Keratinocyte (primary cell): ENCODE data around the gene BTBD16. TPM values are rescaled to one million over a fixed set of nuclear protein-coding genes. Genes with fewer than 3 reads are reported as not detected.

ENCODE experiments used
- DNase-seq: peaks from one replicate; pipeline ENCODE4 v3.0.0-alpha.2; 2011; ENCODE audit warnings: low read depth, missing footprints, low spot score
- FAIRE-seq: peaks from 2 replicates; lab custom pipeline; 2011; peaks lifted over from hg19 to GRCh38; lab: Jason Lieb, UNC
- H2AFZ ChIP-seq: 2 replicates; pipeline ENCODE4 v1.6.0; 2012; ENCODE audit warnings: low read length, control low read depth, inconsistent platforms; ENCODE audit not compliant: control insufficient read depth
- H3K27ac ChIP-seq: 2 replicates; pipeline ENCODE4 v1.5.1; 2011; ENCODE audit warnings: low read length; ENCODE audit not compliant: control insufficient read depth, insufficient read depth
- H3K27me3 ChIP-seq: 3 replicates; pipeline ENCODE4 v1.6.0; 2011; ENCODE audit warnings: low read length; ENCODE audit not compliant: control insufficient read depth, insufficient read depth; ENCODE audit errors: extremely low read depth
- H3K36me3 ChIP-seq, 2 experiments: 2 replicates in 1 of 2; 3 replicates in 1 of 2; pipeline ENCODE4 v1.5.1; 2011; ENCODE audit warnings: low read length in 2 of 2, mild to moderate bottlenecking in 1 of 2; ENCODE audit not compliant: control insufficient read depth in 2 of 2, insufficient read depth in 2 of 2; ENCODE audit errors: extremely low read depth in 1 of 2
- H3K4me1 ChIP-seq: 3 replicates; pipeline ENCODE4 v1.5.1; 2011; ENCODE audit warnings: low read length; ENCODE audit not compliant: control insufficient read depth, insufficient read depth; ENCODE audit errors: extremely low read depth
- H3K4me2 ChIP-seq: 3 replicates; pipeline ENCODE4 v1.6.0; 2011; ENCODE audit warnings: low read depth, low read length; ENCODE audit not compliant: control insufficient read depth, insufficient read depth; ENCODE audit errors: extremely low read depth
- H3K4me3 ChIP-seq, 3 experiments: fragments of 200-600 bp in 1 of 3; sonication (generic) in 1 of 3; 2 replicates in 2 of 3; 3 replicates in 1 of 3; pipeline ENCODE4 v1.5.1; 2011 to 2016; ENCODE audit warnings: low read length in 3 of 3, mild to moderate bottlenecking in 3 of 3, control low read depth in 2 of 3, inconsistent platforms in 1 of 3, low read depth in 1 of 3, mixed read lengths in 1 of 3, mixed run types in 1 of 3, moderate library complexity in 1 of 3; ENCODE audit not compliant: control insufficient read depth in 2 of 3, insufficient read depth in 2 of 3; ENCODE audit errors: extremely low read depth in 1 of 3
- H3K79me2 ChIP-seq: 2 replicates; pipeline ENCODE4 v1.6.0; 2012; ENCODE audit warnings: low read length; ENCODE audit not compliant: control insufficient read depth, insufficient read depth
- H3K9ac ChIP-seq: 3 replicates; pipeline ENCODE4 v1.6.0; 2011; ENCODE audit warnings: low read length; ENCODE audit not compliant: control insufficient read depth, insufficient read depth; ENCODE audit errors: extremely low read depth
- H3K9me1 ChIP-seq: 3 replicates; pipeline ENCODE4 v1.6.0; 2011; ENCODE audit warnings: low read length; ENCODE audit not compliant: control insufficient read depth, insufficient read depth; ENCODE audit errors: extremely low read depth
- H3K9me3 ChIP-seq: 2 replicates; pipeline ENCODE4 v1.5.1; 2012; ENCODE audit warnings: low read depth, low read length; ENCODE audit not compliant: control insufficient read depth
- H4K20me1 ChIP-seq: 3 replicates; pipeline ENCODE4 v1.6.0; 2011; ENCODE audit warnings: low read length; ENCODE audit not compliant: control insufficient read depth, insufficient read depth; ENCODE audit errors: extremely low read depth
- EZH2 ChIP-seq: IDR thresholded peaks from one replicate; pipeline ENCODE4 v1.6.1; 2012; ENCODE audit warnings: inconsistent platforms, mild to moderate bottlenecking, low read length, moderate library complexity
- dilution Hi-C: fragments of 300-500 bp; cut with MboI; formaldehyde crosslinking; loops from one replicate; pipeline ENCODE4 v1.7.0; 2020; ENCODE audit warnings: low sequenced_read_pairs; ENCODE audit not compliant: extremely low pct_ligation_motif_present
- polyA plus RNA-seq, 5 experiments: library from polyadenylated mRNA; depleted of rRNA in 3 of 5; stranded (reverse) in 3 of 5; stranded (forward) in 1 of 5; unstranded in 1 of 5; fragments of >200 nt; gene quantifications; 1 replicate in 1 of 5; 2 replicates in 3 of 5; 3 replicates in 1 of 5; pipeline versions ENCODE4 v1.2.1 to v1.2.3, GENCODE V29; 2011 to 2012; ENCODE audit warnings: missing spikeins in 2 of 5, low read depth in 1 of 5, low replicate concordance in 1 of 5
- TF ChIP-seq, protein P1 (sequence below), 3 experiments: IDR thresholded peaks in 1 of 3; conservative IDR thresholded peaks in 1 of 3; optimal IDR thresholded peaks in 1 of 3; 2 replicates in 2 of 3; 3 replicates in 1 of 3; pipeline versions ENCODE3 to v1.5.1; 2011; ENCODE audit warnings: low read length in 3 of 3, mild to moderate bottlenecking in 3 of 3, moderate library complexity in 2 of 3, control low read depth in 1 of 3, inconsistent platforms in 1 of 3; ENCODE audit not compliant: insufficient read depth in 2 of 3; ENCODE audit errors: extremely low read depth in 1 of 3

The BTBD16 gene
- polyA plus RNA-seq, 1 donor (not counting 4 experiments of a cell fraction or from before 2014, with no cell fraction given): 4.9 TPM

DNA sequence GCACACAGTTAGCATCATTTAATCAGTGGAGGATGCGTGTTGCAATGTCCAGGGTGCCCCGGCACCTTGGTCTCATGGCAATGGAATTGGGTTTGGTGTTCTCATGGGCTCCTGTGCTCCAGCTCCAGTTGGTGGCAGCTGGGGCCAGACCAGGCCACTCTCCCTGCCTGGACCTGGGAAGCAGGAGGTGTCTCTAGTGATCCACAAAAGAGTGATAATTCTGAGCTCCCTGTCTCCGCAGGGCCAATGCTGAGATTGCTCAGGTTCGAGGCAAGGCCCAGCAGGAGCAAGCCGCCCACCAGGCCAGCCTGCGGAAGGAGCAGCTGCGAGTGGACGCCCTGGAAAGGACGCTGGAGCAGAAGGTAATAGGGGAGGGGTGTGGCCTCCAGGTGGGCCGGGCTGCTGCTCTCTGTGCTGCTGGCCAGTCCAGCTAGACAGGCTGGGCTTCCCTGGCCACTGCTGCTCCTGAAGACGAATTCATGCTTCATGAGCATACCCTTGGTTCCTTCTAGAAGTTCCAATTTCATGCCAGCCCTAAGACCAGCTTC is 21.7 kb upstream of the BTBD16 start:
- Histone ChIP-seq H3K36me3 (peaks cover 0 to 30% of the 10 kb centered on the region in 2 experiments), H2AFZ (no peak overlapping the region), H3K4me1 (no peaks in the 10 kb centered on the region), H3K9me1 (no peaks in the 10 kb centered on the region), H3K27me3 (no peaks in the 10 kb centered on the region), H3K4me2 (no peak overlapping the region), H3K27ac (no peak overlapping the region), H4K20me1 (no peaks in the 10 kb centered on the region), H3K4me3 (no peak overlapping the region), H3K9ac (no peak overlapping the region), H3K79me2 (no peaks in the 10 kb centered on the region), H3K9me3 (no peaks in the 10 kb centered on the region)
- dilution Hi-C loops: no loop called here
- FAIRE-seq (no peak), DNase-seq (no peak)
- TF ChIP-seq, protein P1, sequence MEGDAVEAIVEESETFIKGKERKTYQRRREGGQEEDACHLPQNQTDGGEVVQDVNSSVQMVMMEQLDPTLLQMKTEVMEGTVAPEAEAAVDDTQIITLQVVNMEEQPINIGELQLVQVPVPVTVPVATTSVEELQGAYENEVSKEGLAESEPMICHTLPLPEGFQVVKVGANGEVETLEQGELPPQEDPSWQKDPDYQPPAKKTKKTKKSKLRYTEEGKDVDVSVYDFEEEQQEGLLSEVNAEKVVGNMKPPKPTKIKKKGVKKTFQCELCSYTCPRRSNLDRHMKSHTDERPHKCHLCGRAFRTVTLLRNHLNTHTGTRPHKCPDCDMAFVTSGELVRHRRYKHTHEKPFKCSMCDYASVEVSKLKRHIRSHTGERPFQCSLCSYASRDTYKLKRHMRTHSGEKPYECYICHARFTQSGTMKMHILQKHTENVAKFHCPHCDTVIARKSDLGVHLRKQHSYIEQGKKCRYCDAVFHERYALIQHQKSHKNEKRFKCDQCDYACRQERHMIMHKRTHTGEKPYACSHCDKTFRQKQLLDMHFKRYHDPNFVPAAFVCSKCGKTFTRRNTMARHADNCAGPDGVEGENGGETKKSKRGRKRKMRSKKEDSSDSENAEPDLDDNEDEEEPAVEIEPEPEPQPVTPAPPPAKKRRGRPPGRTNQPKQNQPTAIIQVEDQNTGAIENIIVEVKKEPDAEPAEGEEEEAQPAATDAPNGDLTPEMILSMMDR (optimal IDR thresholded peaks at IDR 0.05 in 1 of 3, IDR thresholded peaks at IDR 0.05 in 1 of 3, conservative IDR thresholded peaks at IDR 0.05 in 1 of 3; ENCODE audit: extremely low read depth in 1 of 3, insufficient read depth in 2 of 3, low read length in 3 of 3): no peak
- TF ChIP-seq EZH2: no peak

DNA sequence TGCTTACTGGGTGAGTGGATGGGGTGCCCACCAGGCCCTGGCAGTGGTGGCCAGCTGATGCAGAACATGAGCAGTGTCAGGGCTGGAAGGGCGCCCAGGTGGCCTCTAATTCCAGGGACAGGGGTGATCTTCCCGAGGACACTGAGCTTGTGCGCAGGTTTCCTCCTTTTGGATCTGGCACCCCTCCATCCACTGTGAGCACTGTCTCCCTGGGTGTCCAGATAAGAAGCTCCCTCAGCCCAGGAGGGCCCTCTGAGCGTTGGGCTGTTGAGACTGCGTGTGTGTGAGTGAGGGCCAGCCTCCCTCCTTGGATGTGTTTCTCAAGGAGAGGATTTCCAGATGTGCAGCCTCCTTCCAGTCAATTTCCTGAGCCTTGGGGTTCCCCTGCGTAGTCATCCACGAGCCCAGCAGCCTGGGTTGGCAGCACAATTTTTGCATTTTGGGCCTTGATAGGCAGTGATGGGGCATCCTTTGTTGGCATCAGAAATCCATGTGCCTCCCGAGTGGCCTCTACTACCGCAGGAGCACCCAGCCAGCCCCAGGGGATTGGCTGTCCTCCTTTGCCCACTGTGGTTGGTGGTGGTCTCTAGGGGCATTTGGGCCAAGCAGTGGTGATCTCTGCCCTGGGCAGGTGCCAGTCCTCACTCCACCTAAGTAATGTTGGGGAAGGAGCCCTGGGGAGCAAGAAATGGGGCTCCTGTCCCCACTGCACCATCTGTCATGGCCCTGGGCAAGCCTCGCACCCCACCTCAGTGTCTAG is 20.9 kb upstream of the BTBD16 start:
- no peaks in the 10 kb centered on the region for H3K9me1 ChIP-seq
- no peak overlapping the region for H3K9ac ChIP-seq
- H3K79me2 ChIP-seq: no peaks in the 10 kb centered on the region
- DNase-seq (no peak), FAIRE-seq (no peak)
- H3K27me3 ChIP-seq: no peaks in the 10 kb centered on the region
- TF ChIP-seq EZH2: no peak
- TF ChIP-seq, protein P1 (optimal IDR thresholded peaks at IDR 0.05 in 1 of 3, IDR thresholded peaks at IDR 0.05 in 1 of 3, conservative IDR thresholded peaks at IDR 0.05 in 1 of 3; ENCODE audit: extremely low read depth in 1 of 3, insufficient read depth in 2 of 3, low read length in 3 of 3): no peak
- H3K9me3 ChIP-seq: no peaks in the 10 kb centered on the region
- no peaks in the 10 kb centered on the region for H4K20me1 ChIP-seq
- no peaks in the 10 kb centered on the region for H3K4me1 ChIP-seq
- no peak overlapping the region for H3K4me3 ChIP-seq
- H2AFZ ChIP-seq: no peak overlapping the region
- H3K4me2 ChIP-seq: no peak overlapping the region
- dilution Hi-C loops: no loop called here
- H3K27ac ChIP-seq: no peak overlapping the region
- peaks cover 0 to 27% of the 10 kb centered on the region in 2 experiments for H3K36me3 ChIP-seq
